Ishikawa (cell line): ENCODE data around the gene LRCOL1.

Source experiments
- CEBPB ChIP-seq: IDR thresholded peaks from 2 replicates; pipeline ENCODE4 v1.6.1; 2012
- CREB1 ChIP-seq: IDR thresholded peaks from 2 replicates; pipeline ENCODE4 v1.6.1; 2012; ENCODE audit warnings: low read depth
- EP300 ChIP-seq: IDR thresholded peaks from 2 replicates; pipeline ENCODE4 v1.6.1; 2012; ENCODE audit warnings: borderline replicate concordance
- FOXM1 ChIP-seq: IDR thresholded peaks from 2 replicates; pipeline ENCODE4 v1.6.1; 2012; ENCODE audit warnings: low read depth, borderline replicate concordance
- NFIC ChIP-seq: IDR thresholded peaks from 2 replicates; pipeline ENCODE4 v1.6.1; 2012
- RAD21 ChIP-seq: IDR thresholded peaks from 2 replicates; pipeline ENCODE4 v1.6.1; 2012; ENCODE audit warnings: low read depth
- REST ChIP-seq: IDR thresholded peaks from 2 replicates; pipeline ENCODE4 v1.6.1; 2012; ENCODE audit warnings: low read depth, mild to moderate bottlenecking
- TAF1 ChIP-seq: IDR thresholded peaks from 2 replicates; pipeline ENCODE4 v1.6.1; 2012; ENCODE audit warnings: low read depth, mild to moderate bottlenecking
- TCF12 ChIP-seq: IDR thresholded peaks from 2 replicates; pipeline ENCODE4 v1.6.1; 2012; ENCODE audit warnings: low read depth
- TEAD4 ChIP-seq: IDR thresholded peaks from 2 replicates; pipeline ENCODE4 v1.6.1; 2012
- YY1 ChIP-seq: IDR thresholded peaks from 2 replicates; pipeline ENCODE4 v1.6.1; 2012; ENCODE audit warnings: low read depth
- ZBTB7A ChIP-seq: IDR thresholded peaks from 2 replicates; pipeline ENCODE4 v1.6.1; 2012; ENCODE audit warnings: low read depth
- TF ChIP-seq, protein P1 (sequence below): IDR thresholded peaks from 2 replicates; pipeline ENCODE4 v1.6.1; 2012

DNA sequence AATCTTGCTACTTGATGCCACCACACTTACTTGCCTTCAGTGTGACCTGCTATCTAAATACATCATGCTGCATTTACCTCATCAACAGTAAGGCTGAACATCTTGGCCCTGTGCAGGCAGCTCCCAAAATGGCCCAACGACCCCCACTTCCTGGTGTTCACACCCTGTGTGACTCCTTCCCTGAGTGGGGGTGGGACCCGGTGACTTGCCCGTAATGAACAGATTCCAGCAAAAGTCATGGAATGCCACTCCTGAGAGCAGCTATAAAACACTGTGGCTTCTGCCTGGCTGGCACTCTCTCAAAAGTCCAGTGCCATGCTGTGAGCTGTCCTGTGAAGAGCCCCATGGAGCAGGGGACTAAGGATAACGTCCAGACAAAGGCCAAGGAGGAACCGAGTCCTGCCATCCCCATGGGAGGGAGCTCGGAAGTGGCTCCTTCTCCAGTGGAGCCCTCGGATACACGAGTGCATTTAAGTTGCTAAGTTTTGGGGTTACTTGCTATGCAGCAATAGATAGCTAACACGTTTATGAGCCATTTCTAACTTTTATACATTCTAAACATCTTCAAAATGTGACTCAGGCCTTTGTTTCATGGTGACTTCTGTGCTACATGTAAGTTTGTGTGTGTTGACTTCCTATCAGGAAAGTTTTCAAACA lies 41.2 kb upstream of the LRCOL1 start:
- TF ChIP-seq REST (no peak), RAD21 (no peak), FOXM1 (no peak), CEBPB (no peak), TCF12 (no peak), EP300 (no peak), YY1 (no peak), CREB1 (no peak), NFIC (no peak), TAF1 (no peak), ZBTB7A (no peak), TEAD4 (no peak)
- TF ChIP-seq, protein P1, sequence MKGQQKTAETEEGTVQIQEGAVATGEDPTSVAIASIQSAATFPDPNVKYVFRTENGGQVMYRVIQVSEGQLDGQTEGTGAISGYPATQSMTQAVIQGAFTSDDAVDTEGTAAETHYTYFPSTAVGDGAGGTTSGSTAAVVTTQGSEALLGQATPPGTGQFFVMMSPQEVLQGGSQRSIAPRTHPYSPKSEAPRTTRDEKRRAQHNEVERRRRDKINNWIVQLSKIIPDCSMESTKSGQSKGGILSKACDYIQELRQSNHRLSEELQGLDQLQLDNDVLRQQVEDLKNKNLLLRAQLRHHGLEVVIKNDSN = no peak
